LNCaP clone FGC (cell line): ENCODE results near the gene MAPK1.

Experiments
- DNase-seq: peaks from one replicate; pipeline ENCODE4 v3.0.0-alpha.2; 2011; ENCODE audit warnings: low read depth
- H3K4me3 ChIP-seq: 2 replicates; pipeline ENCODE4 v1.5.1; 2011; ENCODE audit warnings: mild to moderate bottlenecking, low read depth, low read length, control low read depth
- CTCF ChIP-seq: IDR thresholded peaks from 2 replicates; pipeline ENCODE4 v1.5.1; 2012; ENCODE audit warnings: mild to moderate bottlenecking; ENCODE audit not compliant: control insufficient read depth, insufficient read depth; ENCODE audit errors: extremely low read depth

MAPK1 gene

GRCh38 chr22:21765909-21766529 lies 101.4 kb downstream of the MAPK1 start:
- no peak for TF ChIP-seq CTCF

GRCh38 chr22:21764038-21764804 lies 103.2 kb downstream of the MAPK1 start:
- no peak for DNase-seq
- no peak overlapping the region for H3K4me3 ChIP-seq
- TF ChIP-seq CTCF: no peak

More at GRCh38 chr22:21765909-21766529, 101.4 kb downstream of the MAPK1 start:
- no peak overlapping the region for H3K4me3 ChIP-seq
- DNase-seq: no peak

- no peak for DNase-seq
- H3K4me3 ChIP-seq: no peak overlapping the region
- TF ChIP-seq CTCF: no peak
These were observed 104.5 kb downstream of the MAPK1 start for GRCh38 chr22:21762712-21763581.

GRCh38 chr22:21761994-21762680 lies 105.3 kb downstream of the MAPK1 start:
- DNase-seq: no peak
- TF ChIP-seq CTCF: no peak
- no peak overlapping the region for H3K4me3 ChIP-seq

GRCh38 chr22:21761086-21761485 lies 106.4 kb downstream of the MAPK1 start:
- no peak overlapping the region for H3K4me3 ChIP-seq
- DNase-seq: no peak
- no peak for TF ChIP-seq CTCF

- H3K4me3 ChIP-seq: no peak overlapping the region
- no peak for DNase-seq
- TF ChIP-seq CTCF: no peak
These were observed 106.8 kb downstream of the MAPK1 start for GRCh38 chr22:21760640-21761039.
